ENCODE measurements around the gene CLSTN2.

DNA sequence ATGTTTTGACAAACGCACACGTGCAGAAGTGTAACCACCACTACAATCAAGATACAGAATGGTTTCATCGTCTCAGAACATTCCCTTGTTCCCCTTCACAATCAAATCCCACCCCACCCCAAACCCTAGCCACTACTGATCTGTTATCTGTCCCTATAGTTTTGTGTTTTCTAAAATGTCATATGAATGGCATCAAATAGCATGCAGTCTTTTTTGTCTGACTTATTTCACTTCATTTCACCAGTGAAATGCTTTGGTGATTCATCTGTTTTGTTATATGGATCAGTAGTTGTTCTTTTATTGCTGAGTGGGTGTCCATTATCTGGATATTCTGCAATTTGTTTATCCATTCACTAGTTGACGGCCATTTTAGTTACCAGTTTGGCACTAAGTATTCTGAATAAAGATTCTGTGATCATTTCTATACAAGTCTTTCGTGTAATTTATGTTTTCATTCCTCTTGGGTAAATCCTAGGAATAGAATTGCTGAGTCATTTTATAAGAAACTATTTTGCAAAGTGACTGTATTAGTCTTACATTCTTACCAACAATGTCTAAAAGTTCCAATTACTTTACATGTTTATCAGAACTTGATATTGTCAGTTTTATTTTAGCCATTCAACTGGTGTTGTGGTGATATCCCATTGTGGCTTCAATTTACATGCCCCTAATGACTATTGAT, 232.8 kb downstream of the CLSTN2 start:
- TF ChIP-seq, protein P1, sequence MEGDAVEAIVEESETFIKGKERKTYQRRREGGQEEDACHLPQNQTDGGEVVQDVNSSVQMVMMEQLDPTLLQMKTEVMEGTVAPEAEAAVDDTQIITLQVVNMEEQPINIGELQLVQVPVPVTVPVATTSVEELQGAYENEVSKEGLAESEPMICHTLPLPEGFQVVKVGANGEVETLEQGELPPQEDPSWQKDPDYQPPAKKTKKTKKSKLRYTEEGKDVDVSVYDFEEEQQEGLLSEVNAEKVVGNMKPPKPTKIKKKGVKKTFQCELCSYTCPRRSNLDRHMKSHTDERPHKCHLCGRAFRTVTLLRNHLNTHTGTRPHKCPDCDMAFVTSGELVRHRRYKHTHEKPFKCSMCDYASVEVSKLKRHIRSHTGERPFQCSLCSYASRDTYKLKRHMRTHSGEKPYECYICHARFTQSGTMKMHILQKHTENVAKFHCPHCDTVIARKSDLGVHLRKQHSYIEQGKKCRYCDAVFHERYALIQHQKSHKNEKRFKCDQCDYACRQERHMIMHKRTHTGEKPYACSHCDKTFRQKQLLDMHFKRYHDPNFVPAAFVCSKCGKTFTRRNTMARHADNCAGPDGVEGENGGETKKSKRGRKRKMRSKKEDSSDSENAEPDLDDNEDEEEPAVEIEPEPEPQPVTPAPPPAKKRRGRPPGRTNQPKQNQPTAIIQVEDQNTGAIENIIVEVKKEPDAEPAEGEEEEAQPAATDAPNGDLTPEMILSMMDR (IDR thresholded peaks at IDR 0.05), result no peak
- TF ChIP-seq EP300 (IDR thresholded peaks at IDR 0.05), result no peak
- no peak for TF ChIP-seq POLR2A (IDR thresholded peaks at IDR 0.05)
